ENCODE data around the gene LIN37.
"Not testable (repeated sequence)": the region's sequence is repeated elsewhere in the genome, so short reads cannot be mapped to it uniquely, and the experiment has no call there.

Gene LIN37

DNA sequence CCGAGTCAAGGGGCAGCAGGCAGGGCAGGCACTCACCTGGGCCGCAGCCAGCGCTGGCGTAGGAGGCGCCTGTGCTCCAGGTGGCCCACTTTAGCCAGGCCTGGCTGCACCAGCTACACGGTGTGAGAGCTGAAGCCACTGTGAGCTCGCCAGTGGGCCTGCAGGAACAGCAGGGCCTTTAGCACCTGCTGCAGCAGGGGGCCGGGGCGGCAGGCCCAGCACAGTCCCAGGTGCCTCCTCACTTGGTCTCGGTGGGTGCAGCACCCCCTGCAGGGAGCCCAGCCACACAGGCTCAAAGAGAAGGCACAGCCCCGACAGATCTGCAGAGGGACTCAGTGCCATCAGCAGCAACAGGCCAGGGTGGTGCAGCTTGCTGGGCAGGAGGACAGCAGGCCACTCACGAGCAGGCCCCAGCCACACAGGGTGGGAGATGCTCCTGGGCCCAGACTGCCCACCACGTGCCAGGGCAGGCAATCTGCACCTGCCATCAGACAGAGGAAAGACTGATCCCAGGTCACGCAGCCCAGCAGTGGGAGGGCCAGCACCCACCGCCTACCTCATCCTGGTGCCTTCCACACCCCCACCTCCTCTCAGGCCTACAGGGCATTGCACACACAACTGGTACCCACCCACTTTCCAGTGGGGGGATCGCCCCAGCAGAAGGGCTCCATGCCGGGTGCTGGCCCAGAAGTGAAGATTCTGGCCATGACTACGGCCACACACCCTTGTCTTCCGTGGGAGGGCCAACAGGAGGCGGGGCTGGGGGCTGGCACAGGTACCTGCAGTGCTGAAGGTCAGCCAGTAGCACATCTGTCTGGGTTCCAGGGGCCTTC lies 42.8 kb downstream of the LIN37 start:
- no peak for DNase-seq (ENCODE audit: low read depth)

DNA sequence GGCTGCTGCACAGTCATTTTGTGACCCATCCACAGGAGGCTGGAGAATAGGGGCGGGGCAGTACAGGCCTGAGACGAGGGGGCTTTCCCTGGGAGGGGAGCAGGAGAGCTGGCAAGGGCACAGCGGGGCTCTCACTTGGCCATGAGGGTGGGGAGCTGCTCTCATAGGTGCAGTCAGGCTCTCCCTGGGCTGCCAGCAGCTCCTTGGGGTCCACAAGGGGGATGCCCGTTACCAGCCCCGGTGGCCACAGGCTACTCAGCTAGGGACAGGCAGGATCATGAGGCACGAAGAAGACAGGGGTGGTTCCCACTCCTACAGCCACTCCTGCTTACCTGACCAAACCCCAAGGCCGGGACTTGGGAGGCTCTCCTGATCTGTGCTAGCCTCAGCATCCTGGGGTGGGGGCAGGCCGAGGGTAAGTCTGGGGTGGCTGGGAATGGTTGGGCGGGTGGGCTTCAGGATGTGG lies 43.5 kb downstream of the LIN37 start:
- no peak for DNase-seq (ENCODE audit: low read depth)

DNA sequence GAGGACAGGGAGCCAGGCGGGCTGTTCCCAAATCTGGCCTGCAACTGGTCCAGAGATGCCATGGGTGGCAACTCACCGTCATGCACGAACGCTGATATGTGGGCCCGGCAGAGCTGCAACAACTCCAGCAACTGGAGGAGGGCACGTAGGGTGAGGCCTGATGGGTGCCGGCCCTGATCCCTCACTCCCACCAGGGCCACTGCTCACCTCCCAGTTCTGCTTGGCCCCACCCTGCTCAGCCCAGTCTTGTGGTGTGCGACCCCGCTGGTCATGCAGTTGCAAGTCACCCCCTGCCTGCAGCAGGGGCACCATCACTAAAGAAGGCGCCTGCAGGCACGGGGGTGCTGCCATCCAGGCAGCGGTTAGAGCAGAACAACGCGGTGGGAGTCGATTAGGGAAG lies 43.9 kb downstream of the LIN37 start:
- no peak for DNase-seq (ENCODE audit: low read depth)

DNA sequence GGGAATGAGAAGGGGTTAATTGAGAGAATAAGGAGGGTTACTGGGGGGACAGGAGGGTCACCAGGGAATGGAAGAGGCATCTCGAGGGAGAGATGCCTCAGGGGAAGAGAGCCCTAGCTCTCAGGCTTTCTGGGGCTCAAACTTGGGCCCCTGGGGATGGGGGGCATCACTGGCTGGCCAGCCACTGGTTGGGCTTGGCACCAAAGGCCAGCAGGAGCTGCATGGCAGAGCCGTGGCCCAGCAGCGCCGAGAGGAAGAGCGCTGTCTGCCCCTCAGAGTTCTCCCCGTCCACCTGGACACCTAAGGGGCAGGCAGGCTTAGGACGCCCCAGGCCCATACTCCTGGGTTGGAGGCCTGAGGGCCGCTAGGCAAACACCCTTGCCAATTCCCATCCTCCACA lies 44.5 kb downstream of the LIN37 start:
- no peak for DNase-seq (ENCODE audit: low read depth)

DNA sequence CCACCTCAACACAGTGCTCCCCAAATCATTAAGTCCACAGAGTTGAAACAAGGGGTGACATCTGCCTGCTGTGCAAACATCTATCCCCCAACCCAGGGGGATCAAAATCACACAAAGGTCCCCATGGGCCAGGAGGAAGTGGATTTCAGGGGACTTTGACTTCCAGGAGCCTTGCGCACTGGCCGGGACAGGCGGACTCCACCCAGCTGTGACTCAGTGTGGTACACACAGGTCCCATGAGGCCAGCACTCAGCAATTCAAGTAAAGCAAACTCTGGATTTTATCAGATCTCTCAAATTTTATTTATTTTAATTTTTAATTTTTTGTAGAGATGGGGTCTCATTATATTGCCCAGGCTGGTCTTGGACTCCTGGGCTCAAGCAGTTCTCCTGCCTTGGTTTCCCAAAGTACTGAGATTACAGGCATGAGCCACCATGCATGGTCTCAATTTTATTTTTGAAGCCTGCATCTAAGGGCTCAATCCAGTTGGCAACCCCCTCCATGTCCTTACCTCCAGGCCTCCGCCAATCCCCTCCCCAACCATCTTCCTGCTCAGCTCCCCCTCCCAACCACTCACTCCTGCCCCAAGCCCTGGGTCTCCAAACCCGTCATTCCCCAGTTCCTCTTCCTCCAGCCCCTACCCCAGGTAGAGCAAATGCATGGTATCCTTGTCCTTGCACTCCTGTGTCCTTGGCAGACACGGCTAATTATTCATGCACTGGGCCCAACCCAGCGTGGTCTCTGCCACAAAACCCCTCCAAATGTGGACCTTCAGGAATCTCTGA lies 45.2 kb downstream of the LIN37 start:
- DNase-seq (ENCODE audit: low read depth), result no peak

DNA sequence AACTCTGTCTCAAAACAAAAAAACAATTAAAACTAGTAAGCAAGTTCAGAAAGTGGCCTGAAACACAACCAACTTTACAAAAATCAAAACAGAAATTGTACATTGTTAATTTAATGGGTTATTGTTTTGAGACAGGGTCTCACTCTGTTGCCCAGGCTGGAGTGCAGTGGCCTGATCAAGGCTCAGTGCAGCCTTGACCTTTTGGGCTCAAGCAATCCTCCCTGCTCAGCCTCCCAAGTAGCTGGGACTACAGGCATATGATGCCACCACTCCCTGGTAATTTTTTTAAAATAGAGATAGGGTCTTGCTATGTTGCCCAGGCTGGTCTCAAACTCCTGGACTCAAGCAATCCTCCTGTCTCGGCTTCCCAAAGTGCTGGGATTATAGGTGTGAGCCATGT lies 47.2 kb downstream of the LIN37 start:
- DNase-seq (ENCODE audit: low read depth), result not testable (repeated sequence)

DNA sequence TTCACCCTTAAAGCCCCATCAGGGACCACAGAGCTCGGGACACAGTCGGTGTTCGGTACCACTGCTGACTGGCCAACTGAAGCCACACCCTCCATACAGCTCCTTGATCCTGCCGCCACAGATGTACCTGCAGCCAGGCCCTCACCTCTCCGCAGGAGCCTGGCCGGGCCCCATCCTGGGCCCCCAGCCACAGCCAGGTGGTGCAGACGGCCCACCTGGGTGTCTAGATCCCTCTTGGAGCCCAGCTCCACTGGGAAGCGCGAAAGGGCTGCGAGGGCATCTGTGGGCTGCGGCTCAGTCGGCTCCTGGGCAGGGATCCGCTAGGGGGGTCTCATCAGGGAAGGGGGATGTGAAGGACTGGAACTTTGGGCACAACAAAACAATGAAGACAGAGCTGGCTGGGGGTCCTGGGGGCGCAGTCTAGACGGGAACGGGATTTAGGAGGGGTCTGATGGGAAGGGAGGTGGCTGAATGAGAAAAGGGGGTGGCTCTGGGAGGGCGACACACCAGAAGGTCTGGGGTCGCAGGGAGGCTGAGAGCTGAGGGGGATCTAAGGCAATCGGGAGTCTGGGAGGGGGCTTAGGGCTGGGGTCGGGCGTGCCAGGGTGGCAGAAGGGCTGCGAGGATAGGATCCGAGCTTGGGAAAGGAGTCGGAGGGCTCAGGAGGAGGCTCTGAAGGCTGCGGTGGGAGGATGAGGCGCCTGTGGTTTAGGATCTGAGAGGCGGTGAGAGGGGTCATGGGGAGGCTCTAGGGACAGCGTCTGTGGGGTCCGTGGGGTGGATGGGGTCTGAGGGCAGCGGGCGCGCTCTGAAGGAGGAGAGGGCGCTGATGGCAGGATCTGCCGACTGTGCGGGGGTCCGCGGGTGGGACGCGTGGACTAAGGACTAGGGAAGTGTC lies 48.5 kb downstream of the LIN37 start:
- DNase-seq (ENCODE audit: low read depth), result no peak

DNA sequence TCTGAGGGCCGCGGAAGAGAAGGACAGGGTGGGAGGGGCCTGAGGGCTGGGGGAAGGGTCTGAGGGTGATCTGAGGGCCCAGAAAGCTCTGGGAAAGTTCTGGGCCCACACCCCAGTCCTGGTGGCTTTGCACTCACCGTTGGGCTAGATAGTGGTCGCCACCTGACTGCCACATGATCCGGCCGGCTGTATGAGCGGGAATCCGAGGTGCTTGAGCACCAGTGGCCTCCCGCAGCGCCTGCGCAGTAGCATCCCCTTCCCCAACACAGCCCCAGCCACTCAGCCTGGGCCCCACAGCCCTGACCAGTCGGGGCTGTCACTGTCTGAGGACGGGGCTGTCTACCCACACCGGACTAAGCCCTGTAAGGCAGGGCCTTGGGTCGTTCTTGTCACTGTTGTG lies 49.3 kb downstream of the LIN37 start:
- DNase-seq (ENCODE audit: low read depth), result no peak

DNA sequence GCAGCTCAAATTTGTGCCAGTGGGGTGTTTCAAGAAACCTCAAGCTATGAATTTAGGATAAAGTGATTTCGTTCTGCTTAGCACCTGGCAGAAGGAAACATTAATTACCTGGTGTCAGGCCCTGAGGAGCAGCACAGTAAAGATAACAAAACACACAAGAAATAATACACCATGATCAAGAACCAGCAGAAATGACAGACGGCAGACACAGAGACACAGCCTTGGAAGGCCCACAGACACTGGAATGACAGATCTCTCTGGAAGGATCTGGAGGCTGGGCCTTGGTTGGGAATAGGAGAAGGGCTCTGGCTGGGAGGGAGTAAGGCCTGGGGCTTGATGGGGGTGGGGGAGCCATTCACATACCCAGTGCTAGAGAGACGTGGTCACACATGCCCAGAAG lies 53.5 kb downstream of the LIN37 start:
- no peak for DNase-seq (ENCODE audit: low read depth)

All from CMK (cell line).